ENCODE data around the gene TNIK. TPM values are rescaled to one million over a fixed set of nuclear protein-coding genes. Genes with fewer than 3 reads are reported as not detected.

TNIK gene
- total and polyA plus RNA-seq, 4 donors = 3.7 to 9.8 (median 5.2) TPM

GRCh38 chr3:171283183-171283847 is 176.9 kb downstream of the TNIK start:
- Histone ChIP-seq H3K27ac (ENCODE audit: low read depth in 1 of 2, low read length in 2 of 2) (no peak overlapping the region), H3K9ac (ENCODE audit: low read depth in 1 of 2, low read length in 2 of 2) (no peak overlapping the region), H3K4me1 (ENCODE audit: control insufficient read depth in 4 of 4, insufficient read depth in 4 of 4, low read length in 3 of 4) (peaks cover 5 to 19% (median 13%) of the 10 kb centered on the region in 4 donors), H3K36me3 (ENCODE audit: control insufficient read depth in 4 of 4, insufficient read depth in 3 of 4, low read depth in 1 of 4, low read length in 3 of 4) (no peaks in the 10 kb centered on the region), H3K9me3 (ENCODE audit: control insufficient read depth in 4 of 4, low read length in 3 of 4) (no peaks in the 10 kb centered on the region), H3K27me3 (ENCODE audit: control insufficient read depth in 4 of 4, insufficient read depth in 4 of 4, low read length in 3 of 4) (no peaks in the 10 kb centered on the region), H3K4me3 (ENCODE audit: low read depth in 1 of 3, low read length in 3 of 3) (no peak overlapping the region)
- WGBS = 88% methylated on average over 6 of the region's 6 CpGs
- DNase-seq (ENCODE audit: low spot score) = no peak
- TF ChIP-seq HNF4A (conservative IDR thresholded peaks at IDR 0.05) (no peak), CTCF (IDR thresholded peaks at IDR 0.05; ENCODE audit: low read depth, low read length, missing input control) (no peak), JUND (IDR thresholded peaks at IDR 0.05) (no peak)
- TF ChIP-seq, protein P1, sequence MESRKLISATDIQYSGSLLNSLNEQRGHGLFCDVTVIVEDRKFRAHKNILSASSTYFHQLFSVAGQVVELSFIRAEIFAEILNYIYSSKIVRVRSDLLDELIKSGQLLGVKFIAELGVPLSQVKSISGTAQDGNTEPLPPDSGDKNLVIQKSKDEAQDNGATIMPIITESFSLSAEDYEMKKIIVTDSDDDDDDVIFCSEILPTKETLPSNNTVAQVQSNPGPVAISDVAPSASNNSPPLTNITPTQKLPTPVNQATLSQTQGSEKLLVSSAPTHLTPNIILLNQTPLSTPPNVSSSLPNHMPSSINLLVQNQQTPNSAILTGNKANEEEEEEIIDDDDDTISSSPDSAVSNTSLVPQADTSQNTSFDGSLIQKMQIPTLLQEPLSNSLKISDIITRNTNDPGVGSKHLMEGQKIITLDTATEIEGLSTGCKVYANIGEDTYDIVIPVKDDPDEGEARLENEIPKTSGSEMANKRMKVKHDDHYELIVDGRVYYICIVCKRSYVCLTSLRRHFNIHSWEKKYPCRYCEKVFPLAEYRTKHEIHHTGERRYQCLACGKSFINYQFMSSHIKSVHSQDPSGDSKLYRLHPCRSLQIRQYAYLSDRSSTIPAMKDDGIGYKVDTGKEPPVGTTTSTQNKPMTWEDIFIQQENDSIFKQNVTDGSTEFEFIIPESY (IDR thresholded peaks at IDR 0.05) = no peak
- TF ChIP-seq, protein P2, sequence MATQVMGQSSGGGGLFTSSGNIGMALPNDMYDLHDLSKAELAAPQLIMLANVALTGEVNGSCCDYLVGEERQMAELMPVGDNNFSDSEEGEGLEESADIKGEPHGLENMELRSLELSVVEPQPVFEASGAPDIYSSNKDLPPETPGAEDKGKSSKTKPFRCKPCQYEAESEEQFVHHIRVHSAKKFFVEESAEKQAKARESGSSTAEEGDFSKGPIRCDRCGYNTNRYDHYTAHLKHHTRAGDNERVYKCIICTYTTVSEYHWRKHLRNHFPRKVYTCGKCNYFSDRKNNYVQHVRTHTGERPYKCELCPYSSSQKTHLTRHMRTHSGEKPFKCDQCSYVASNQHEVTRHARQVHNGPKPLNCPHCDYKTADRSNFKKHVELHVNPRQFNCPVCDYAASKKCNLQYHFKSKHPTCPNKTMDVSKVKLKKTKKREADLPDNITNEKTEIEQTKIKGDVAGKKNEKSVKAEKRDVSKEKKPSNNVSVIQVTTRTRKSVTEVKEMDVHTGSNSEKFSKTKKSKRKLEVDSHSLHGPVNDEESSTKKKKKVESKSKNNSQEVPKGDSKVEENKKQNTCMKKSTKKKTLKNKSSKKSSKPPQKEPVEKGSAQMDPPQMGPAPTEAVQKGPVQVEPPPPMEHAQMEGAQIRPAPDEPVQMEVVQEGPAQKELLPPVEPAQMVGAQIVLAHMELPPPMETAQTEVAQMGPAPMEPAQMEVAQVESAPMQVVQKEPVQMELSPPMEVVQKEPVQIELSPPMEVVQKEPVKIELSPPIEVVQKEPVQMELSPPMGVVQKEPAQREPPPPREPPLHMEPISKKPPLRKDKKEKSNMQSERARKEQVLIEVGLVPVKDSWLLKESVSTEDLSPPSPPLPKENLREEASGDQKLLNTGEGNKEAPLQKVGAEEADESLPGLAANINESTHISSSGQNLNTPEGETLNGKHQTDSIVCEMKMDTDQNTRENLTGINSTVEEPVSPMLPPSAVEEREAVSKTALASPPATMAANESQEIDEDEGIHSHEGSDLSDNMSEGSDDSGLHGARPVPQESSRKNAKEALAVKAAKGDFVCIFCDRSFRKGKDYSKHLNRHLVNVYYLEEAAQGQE (IDR thresholded peaks at IDR 0.05) = no peak
- TF ChIP-seq, protein P3, sequence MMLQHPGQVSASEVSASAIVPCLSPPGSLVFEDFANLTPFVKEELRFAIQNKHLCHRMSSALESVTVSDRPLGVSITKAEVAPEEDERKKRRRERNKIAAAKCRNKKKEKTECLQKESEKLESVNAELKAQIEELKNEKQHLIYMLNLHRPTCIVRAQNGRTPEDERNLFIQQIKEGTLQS (IDR thresholded peaks at IDR 0.05) = no peak

- Histone ChIP-seq H3K9me3 (ENCODE audit: control insufficient read depth in 4 of 4, low read length in 3 of 4) (no peaks in the 10 kb centered on the region), H3K27me3 (ENCODE audit: control insufficient read depth in 4 of 4, insufficient read depth in 4 of 4, low read length in 3 of 4) (no peaks in the 10 kb centered on the region), H3K9ac (ENCODE audit: low read depth in 1 of 2, low read length in 2 of 2) (no peak overlapping the region), H3K4me1 (ENCODE audit: control insufficient read depth in 4 of 4, insufficient read depth in 4 of 4, low read length in 3 of 4) (peaks cover 5 to 18% (median 12%) of the 10 kb centered on the region in 4 donors), H3K4me3 (ENCODE audit: low read depth in 1 of 3, low read length in 3 of 3) (no peak overlapping the region), H3K27ac (ENCODE audit: low read depth in 1 of 2, low read length in 2 of 2) (no peak overlapping the region), H3K36me3 (ENCODE audit: control insufficient read depth in 4 of 4, insufficient read depth in 3 of 4, low read depth in 1 of 4, low read length in 3 of 4) (no peaks in the 10 kb centered on the region)
- 79% methylated on average over 4 of the region's 4 CpGs for WGBS
- DNase-seq (ENCODE audit: low spot score) = no peak
- TF ChIP-seq EGR1 (IDR thresholded peaks at IDR 0.05; ENCODE audit: low read depth in 2 of 2) (no peak), GABPA (IDR thresholded peaks at IDR 0.05 in 1 of 2, conservative IDR thresholded peaks at IDR 0.05 in 1 of 2) (no peak), NR2F2 (IDR thresholded peaks at IDR 0.05) (no peak), RAD21 (IDR thresholded peaks at IDR 0.05) (no peak), HNF4A (conservative IDR thresholded peaks at IDR 0.05) (no peak), RXRA (IDR thresholded peaks at IDR 0.05) (no peak), FOXA1 (IDR thresholded peaks at IDR 0.05) (no peak), JUND (IDR thresholded peaks at IDR 0.05) (no peak), YY1 (IDR thresholded peaks at IDR 0.05) (no peak)
- TF ChIP-seq, protein P1 (IDR thresholded peaks at IDR 0.05) = no peak
- TF ChIP-seq, protein P2 (IDR thresholded peaks at IDR 0.05) = no peak
- TF ChIP-seq, protein P3 (IDR thresholded peaks at IDR 0.05) = no peak
- TF ChIP-seq, protein P4, sequence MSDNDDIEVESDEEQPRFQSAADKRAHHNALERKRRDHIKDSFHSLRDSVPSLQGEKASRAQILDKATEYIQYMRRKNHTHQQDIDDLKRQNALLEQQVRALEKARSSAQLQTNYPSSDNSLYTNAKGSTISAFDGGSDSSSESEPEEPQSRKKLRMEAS (IDR thresholded peaks at IDR 0.05) = no peak
These were observed 178.2 kb downstream of the TNIK start for GRCh38 chr3:171282041-171282440.
